Breast epithelium (tissue), 4 donors: ENCODE measurements around the gene TMC8. TPM values are rescaled to one million over a fixed set of nuclear protein-coding genes. Genes with fewer than 3 reads are reported as not detected.
"Not testable (repeated sequence)": the region's sequence is repeated elsewhere in the genome, so short reads cannot be mapped to it uniquely, and the experiment has no call there.

Experiments
- DNase-seq, 2 donors: peaks; one replicate each; pipeline ENCODE4 v3.0.0-alpha.2; 2019; ENCODE audit warnings: low spot score in 2 of 2
- H3K27ac ChIP-seq, 2 donors: fragments of 200-600 bp; sonication (generic) in 1 of 2; one replicate each; pipeline ENCODE4 v1.5.1; 2016 to 2019; ENCODE audit warnings: mild to moderate bottlenecking in 1 of 2
- H3K27me3 ChIP-seq, 2 donors: fragments of 200-600 bp; sonication (generic) in 1 of 2; one replicate each; pipeline versions ENCODE4 v1.5.1 to v1.6.0; 2017 to 2019; ENCODE audit warnings: control low read depth in 1 of 2, mild to moderate bottlenecking in 1 of 2
- H3K36me3 ChIP-seq: fragments of 200-600 bp; one replicate; pipeline ENCODE4 v1.5.1; 2019
- H3K4me1 ChIP-seq, 2 donors: fragments of 200-600 bp; sonication (generic); one replicate each; pipeline ENCODE4 v1.5.1; 2016 to 2019; ENCODE audit warnings: control low read depth in 1 of 2
- H3K4me3 ChIP-seq, 3 donors: fragments of 200-600 bp; sonication (generic); 1 replicate in 2 of 3; 2 replicates in 1 of 3; pipeline ENCODE4 v1.5.1; 2016 to 2019; ENCODE audit warnings: mild to moderate bottlenecking in 3 of 3, moderate library complexity in 2 of 3
- H3K9me3 ChIP-seq, 2 donors: fragments of 200-600 bp; sonication (generic) in 1 of 2; one replicate each; pipeline ENCODE4 v1.5.1; 2016 to 2019; ENCODE audit warnings: control low read depth in 1 of 2
- CTCF ChIP-seq, 3 donors: fragments of 450-650 bp; IDR thresholded peaks; one replicate each; pipeline ENCODE4 v1.5.1; 2016 to 2017; ENCODE audit warnings: antibody characterized with exemption in 3 of 3, mild to moderate bottlenecking in 3 of 3, moderate library complexity in 3 of 3
- POLR2A ChIP-seq: fragments of 450-650 bp; IDR thresholded peaks from one replicate; pipeline ENCODE4 v1.6.1; 2016; ENCODE audit warnings: antibody characterized with exemption, mild to moderate bottlenecking, moderate library complexity
- POLR2AphosphoS5 ChIP-seq, 3 donors: sonication (generic); formaldehyde crosslinking; IDR thresholded peaks; one replicate each; pipeline ENCODE4 v1.6.1; 2017; ENCODE audit warnings: antibody characterized with exemption in 3 of 3
- intact Hi-C: fragments of 100-400 bp; cut with DNase I; formaldehyde crosslinking; loops from one replicate; pipeline ENCODE4 v1.15.1; 2023; ENCODE audit warnings: low total_unique reads
- total RNA-seq, 3 donors: library from RNA; depleted of rRNA; stranded (reverse); fragments of >200 nt; gene quantifications; one replicate each; pipeline ENCODE4 v1.1.0, GENCODE V29; 2016

TMC8 gene
- total RNA-seq, 3 donors from 2014 or later: 4.2 to 9.9 (median 8.8) TPM

- Histone ChIP-seq H3K36me3 (no peaks in the 10 kb centered on the region), H3K9me3 (no peaks in the 10 kb centered on the region), H3K27me3 (no peaks in the 10 kb centered on the region), H3K4me3 (no peak overlapping the region), H3K27ac (no peak overlapping the region), H3K4me1 (no peaks in the 10 kb centered on the region)
- TF ChIP-seq CTCF (IDR thresholded peaks at IDR 0.05) (no peak), POLR2A (no peak), POLR2AphosphoS5 (IDR thresholded peaks at IDR 0.05) (no peak)
- no peak for DNase-seq
- intact Hi-C loops: loop anchor here (5.0 to 10.0 kb wide), 2 partner anchors 61 to 138 kb away; no protein-coding TSS in a partner anchor
These were observed 16.5 kb upstream of the TMC8 start for GRCh38 chr17:78113804-78114785.

GRCh38 chr17:78114831-78115723, 15.5 kb upstream of the TMC8 start:
- Histone ChIP-seq H3K27ac (peak overlapping the region in 1 of 2 donors; percentile 9), H3K36me3 (no peaks in the 10 kb centered on the region), H3K4me1 (no peaks in the 10 kb centered on the region), H3K4me3 (no peak overlapping the region), H3K9me3 (no peaks in the 10 kb centered on the region), H3K27me3 (no peaks in the 10 kb centered on the region)
- TF ChIP-seq CTCF (IDR thresholded peaks at IDR 0.05): no peak
- no peak for TF ChIP-seq POLR2A
- TF ChIP-seq POLR2AphosphoS5 (IDR thresholded peaks at IDR 0.05): no peak
- DNase-seq: no peak
- intact Hi-C loops: loop anchor here (5.0 to 10.0 kb wide), 2 partner anchors 60 to 137 kb away; no protein-coding TSS in a partner anchor

- H3K36me3 ChIP-seq, H3K27me3 ChIP-seq, DNase-seq, H3K4me1 ChIP-seq, H3K27ac ChIP-seq, H3K4me3 ChIP-seq, H3K9me3 ChIP-seq: not testable (repeated sequence)
- intact Hi-C loops: loop anchor here (10.0 kb wide), 1 partner anchor 59 kb away; no protein-coding TSS in a partner anchor
These were observed 14.8 kb upstream of the TMC8 start for GRCh38 chr17:78115803-78116202.

- Histone ChIP-seq H3K27me3 (no peaks in the 10 kb centered on the region), H3K4me1 (no peaks in the 10 kb centered on the region), H3K36me3 (no peaks in the 10 kb centered on the region), H3K4me3 (no peak overlapping the region), H3K9me3 (no peaks in the 10 kb centered on the region), H3K27ac (no peak overlapping the region)
- TF ChIP-seq POLR2A (no peak), CTCF (IDR thresholded peaks at IDR 0.05) (no peak), POLR2AphosphoS5 (IDR thresholded peaks at IDR 0.05) (no peak)
- intact Hi-C loops: loop anchor here (10.0 kb wide), 1 partner anchor 58 kb away; no protein-coding TSS in a partner anchor
- no peak for DNase-seq
These were observed 14.2 kb upstream of the TMC8 start for GRCh38 chr17:78116411-78116810.
